K562 (cell line): ENCODE measurements around the gene SPATS1. TPM values are rescaled to one million over a fixed set of nuclear protein-coding genes. Genes with fewer than 3 reads are reported as not detected.

Experiments
- ARID1B ChIP-seq: fragments of 450-650 bp; IDR thresholded peaks from 2 replicates; pipeline ENCODE4 v1.6.1; 2016; ENCODE audit warnings: antibody characterized with exemption, mild to moderate bottlenecking, inconsistent platforms
- CHD2 ChIP-seq: IDR thresholded peaks from 2 replicates; pipeline ENCODE4 v1.6.1; 2011; ENCODE audit warnings: low read depth, low read length
- CHD4 ChIP-seq: fragments of 200-600 bp; sonication (generic); IDR thresholded peaks from 3 replicates; pipeline ENCODE4 v1.6.1; 2012; ENCODE audit warnings: low read depth, mild to moderate bottlenecking, mixed read lengths, low read length, inconsistent platforms; ENCODE audit not compliant: insufficient read depth, insufficient replicate concordance, poor library complexity, severe bottlenecking
- E2F3 ChIP-seq: fragments of 250-450 bp; sonication (Bioruptor Pico); IDR thresholded peaks from 2 replicates; pipeline ENCODE4 v1.4.0; 2020; ENCODE audit warnings: mild to moderate bottlenecking
- FOXA3 ChIP-seq, 2 experiments: fragments of 450-650 bp in 1 of 2; sonication (generic) in 1 of 2; formaldehyde crosslinking; IDR thresholded peaks in 1 of 2; conservative IDR thresholded peaks in 1 of 2; 2 replicates each; pipeline versions ENCODE4 v1.4.0 to v1.8.0; 2020 to 2022; ENCODE audit warnings: mild to moderate bottlenecking in 2 of 2, missing genetic modification reagents in 1 of 2
- FOXJ3 ChIP-seq: sonication (generic); formaldehyde crosslinking; IDR thresholded peaks from 2 replicates; pipeline ENCODE4 v1.4.0; 2020; ENCODE audit warnings: mild to moderate bottlenecking, missing genetic modification reagents
- GATAD2A ChIP-seq: fragments of 450-650 bp; IDR thresholded peaks from 2 replicates; pipeline ENCODE4 v1.6.1; 2017
- HNRNPL ChIP-seq: fragments of 200-400 bp; formaldehyde crosslinking; IDR thresholded peaks from 2 replicates; pipeline ENCODE4 v1.6.1; 2017; ENCODE audit warnings: low read depth, mild to moderate bottlenecking, low read length
- MTF1 ChIP-seq: fragments of 250-450 bp; sonication (Bioruptor Pico); IDR thresholded peaks from 2 replicates; pipeline ENCODE4 v1.9.0; 2021; ENCODE audit warnings: moderate library complexity, mild to moderate bottlenecking, inconsistent platforms, borderline replicate concordance
- NONO ChIP-seq, 2 experiments: fragments of 200-400 bp in 1 of 2; fragments of 450-650 bp in 1 of 2; formaldehyde crosslinking in 1 of 2; IDR thresholded peaks; 2 replicates each; pipeline ENCODE4 v1.6.1; 2017; ENCODE audit warnings: low read depth in 2 of 2, mild to moderate bottlenecking in 2 of 2, moderate library complexity in 2 of 2, low read length in 1 of 2
- PTRF ChIP-seq: fragments of 450-650 bp; IDR thresholded peaks from 2 replicates; pipeline ENCODE4 v1.6.1; 2016; ENCODE audit warnings: mild to moderate bottlenecking, missing genetic modification characterization, missing compliant biosample characterization
- RBBP5 ChIP-seq: fragments of 200-600 bp; sonication (generic); IDR thresholded peaks from 2 replicates; pipeline ENCODE4 v1.6.1; 2012; ENCODE audit warnings: borderline replicate concordance, mild to moderate bottlenecking, low read length, control low read depth, inconsistent platforms; ENCODE audit not compliant: insufficient read depth, poor library complexity, severe bottlenecking
- RFX5 ChIP-seq: IDR thresholded peaks from 2 replicates; pipeline ENCODE4 v1.6.1; 2011; ENCODE audit warnings: low read depth, mild to moderate bottlenecking, improper control_type of control experiment, low read length
- TAF15 ChIP-seq: fragments of 200-400 bp; formaldehyde crosslinking; IDR thresholded peaks from 2 replicates; pipeline ENCODE4 v1.6.1; 2017; ENCODE audit warnings: mild to moderate bottlenecking, low read depth, low read length, moderate library complexity
- TARDBP ChIP-seq: fragments of 450-650 bp; IDR thresholded peaks from 2 replicates; pipeline ENCODE4 v1.6.1; 2016
- TBP ChIP-seq: optimal IDR thresholded peaks from 2 replicates; pipeline ENCODE3; 2011; ENCODE audit warnings: low read depth, low read length, improper control_type of control experiment
- TCF3 ChIP-seq: sonication (generic); formaldehyde crosslinking; IDR thresholded peaks from 2 replicates; pipeline ENCODE4 v1.4.0; 2020; ENCODE audit warnings: mild to moderate bottlenecking, missing genetic modification reagents
- XRCC5 ChIP-seq: fragments of 200-400 bp; formaldehyde crosslinking; IDR thresholded peaks from 2 replicates; pipeline ENCODE4 v1.6.1; 2017; ENCODE audit warnings: low read depth, mild to moderate bottlenecking, low read length
- ZNF121 ChIP-seq: sonication (generic); formaldehyde crosslinking; conservative IDR thresholded peaks from 2 replicates; pipeline ENCODE4 v1.8.0; 2022; ENCODE audit warnings: missing genetic modification reagents
- polyA plus RNA-seq, 8 experiments: library from polyadenylated mRNA; depleted of rRNA in 4 of 8; stranded (reverse) in 5 of 8; unstranded in 3 of 8; fragments of >200 nt; fragmentation: Nextera tagmentation in 2 of 8; fragmentation: Illumina TruSeq in 1 of 8; extraction: Ambion mirVana in 2 of 8; extraction: Trizol in 1 of 8; gene quantifications; 2 replicates each; pipeline versions ENCODE4 v1.2.1 to v1.2.3, GENCODE V29; 2011 to 2014; ENCODE audit warnings: inconsistent platforms in 1 of 8, missing spikeins in 1 of 8
- total RNA-seq, 7 experiments: library from RNA; depleted of rRNA in 6 of 7; stranded (reverse); fragments of >200 nt in 6 of 7; fragmentation: Illumina TruSeq in 2 of 7; extraction: Trizol in 2 of 7; gene quantifications; 2 replicates each; pipeline versions ENCODE4 v1.2.1 to v1.2.3, GENCODE V29; 2011 to 2021; ENCODE audit warnings: low replicate concordance in 1 of 7
- TF ChIP-seq, protein P1 (sequence below): sonication (generic); formaldehyde crosslinking; IDR thresholded peaks from 2 replicates; pipeline ENCODE4 v1.8.0; 2022; ENCODE audit warnings: missing genetic modification reagents, mild to moderate bottlenecking, moderate library complexity, borderline replicate concordance
- TF ChIP-seq, protein P2 (sequence below), 2 experiments: fragments of 450-650 bp in 1 of 2; sonication (generic) in 1 of 2; formaldehyde crosslinking; conservative IDR thresholded peaks; 2 replicates each; pipeline versions ENCODE4 v1.4.0 to v1.8.1; 2020 to 2022; ENCODE audit warnings: mild to moderate bottlenecking in 1 of 2, missing genetic modification reagents in 1 of 2
- TF ChIP-seq, protein P3 (sequence below): sonication (generic); formaldehyde crosslinking; IDR thresholded peaks from 2 replicates; pipeline ENCODE4 v1.8.0; 2023; ENCODE audit warnings: mild to moderate bottlenecking, missing genetic modification reagents

Gene SPATS1
- total and polyA plus RNA-seq, 9 of the 15 experiments (the other 6 are each of a cell fraction or from before 2014, with no cell fraction given), result not detected

DNA sequence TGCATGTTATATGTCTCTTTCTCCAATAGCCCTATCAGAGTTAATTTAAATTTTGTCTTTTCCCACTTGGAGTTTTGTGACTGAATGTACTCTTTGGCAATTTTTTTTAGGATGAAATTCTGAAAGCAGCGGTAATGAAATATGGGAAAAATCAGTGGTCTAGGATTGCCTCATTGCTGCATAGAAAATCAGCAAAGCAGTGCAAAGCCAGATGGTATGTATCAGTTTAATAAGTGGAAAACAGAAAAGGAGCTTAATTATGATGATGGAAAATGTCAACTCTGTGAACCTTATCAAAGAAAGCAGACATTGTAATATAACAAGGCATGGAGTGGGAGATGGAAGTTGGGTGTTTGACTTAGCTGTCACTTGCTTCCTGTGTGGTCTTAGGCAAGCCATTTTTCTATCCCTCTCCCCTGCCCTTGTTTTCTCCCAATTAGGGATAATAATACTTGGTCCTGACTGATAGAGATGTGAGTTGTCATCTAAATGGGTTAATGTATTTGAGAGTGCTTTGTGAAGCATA is 47.8 kb downstream of the SPATS1 start (continued):
- TF ChIP-seq ARID1B (peak; percentile 32; the same call in 1 of the 2 replicates), HNRNPL (no peak), NONO (IDR thresholded peaks at IDR 0.05; ENCODE audit: low read depth in 2 of 2, low read length in 1 of 2) (no peak), PTRF (tag) (no peak), RBBP5 (no peak), CHD4 (no peak), FOXJ3 (no peak), TARDBP (no peak), TBP (no peak), XRCC5 (no peak), TAF15 (no peak), RFX5 (no peak), FOXA3 (CRISPR knock-in tag; conservative IDR thresholded peaks at IDR 0.05 in 1 of 2, IDR thresholded peaks at IDR 0.05 in 1 of 2) (no peak), GATAD2A (no peak), CHD2 (no peak), TCF3 (CRISPR knock-in tag) (peak; percentile 72), ZNF121 (no peak), MTF1 (CRISPR knock-in tag) (no peak), E2F3 (CRISPR knock-in tag) (no peak)
- TF ChIP-seq, protein P1, sequence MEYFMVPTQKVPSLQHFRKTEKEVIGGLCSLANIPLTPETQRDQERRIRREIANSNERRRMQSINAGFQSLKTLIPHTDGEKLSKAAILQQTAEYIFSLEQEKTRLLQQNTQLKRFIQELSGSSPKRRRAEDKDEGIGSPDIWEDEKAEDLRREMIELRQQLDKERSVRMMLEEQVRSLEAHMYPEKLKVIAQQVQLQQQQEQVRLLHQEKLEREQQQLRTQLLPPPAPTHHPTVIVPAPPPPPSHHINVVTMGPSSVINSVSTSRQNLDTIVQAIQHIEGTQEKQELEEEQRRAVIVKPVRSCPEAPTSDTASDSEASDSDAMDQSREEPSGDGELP (CRISPR knock-in tag), result no peak
- TF ChIP-seq, protein P2, sequence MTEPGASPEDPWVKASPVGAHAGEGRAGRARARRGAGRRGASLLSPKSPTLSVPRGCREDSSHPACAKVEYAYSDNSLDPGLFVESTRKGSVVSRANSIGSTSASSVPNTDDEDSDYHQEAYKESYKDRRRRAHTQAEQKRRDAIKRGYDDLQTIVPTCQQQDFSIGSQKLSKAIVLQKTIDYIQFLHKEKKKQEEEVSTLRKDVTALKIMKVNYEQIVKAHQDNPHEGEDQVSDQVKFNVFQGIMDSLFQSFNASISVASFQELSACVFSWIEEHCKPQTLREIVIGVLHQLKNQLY (CRISPR knock-in tag; conservative IDR thresholded peaks at IDR 0.05), result no peak
- TF ChIP-seq, protein P3, sequence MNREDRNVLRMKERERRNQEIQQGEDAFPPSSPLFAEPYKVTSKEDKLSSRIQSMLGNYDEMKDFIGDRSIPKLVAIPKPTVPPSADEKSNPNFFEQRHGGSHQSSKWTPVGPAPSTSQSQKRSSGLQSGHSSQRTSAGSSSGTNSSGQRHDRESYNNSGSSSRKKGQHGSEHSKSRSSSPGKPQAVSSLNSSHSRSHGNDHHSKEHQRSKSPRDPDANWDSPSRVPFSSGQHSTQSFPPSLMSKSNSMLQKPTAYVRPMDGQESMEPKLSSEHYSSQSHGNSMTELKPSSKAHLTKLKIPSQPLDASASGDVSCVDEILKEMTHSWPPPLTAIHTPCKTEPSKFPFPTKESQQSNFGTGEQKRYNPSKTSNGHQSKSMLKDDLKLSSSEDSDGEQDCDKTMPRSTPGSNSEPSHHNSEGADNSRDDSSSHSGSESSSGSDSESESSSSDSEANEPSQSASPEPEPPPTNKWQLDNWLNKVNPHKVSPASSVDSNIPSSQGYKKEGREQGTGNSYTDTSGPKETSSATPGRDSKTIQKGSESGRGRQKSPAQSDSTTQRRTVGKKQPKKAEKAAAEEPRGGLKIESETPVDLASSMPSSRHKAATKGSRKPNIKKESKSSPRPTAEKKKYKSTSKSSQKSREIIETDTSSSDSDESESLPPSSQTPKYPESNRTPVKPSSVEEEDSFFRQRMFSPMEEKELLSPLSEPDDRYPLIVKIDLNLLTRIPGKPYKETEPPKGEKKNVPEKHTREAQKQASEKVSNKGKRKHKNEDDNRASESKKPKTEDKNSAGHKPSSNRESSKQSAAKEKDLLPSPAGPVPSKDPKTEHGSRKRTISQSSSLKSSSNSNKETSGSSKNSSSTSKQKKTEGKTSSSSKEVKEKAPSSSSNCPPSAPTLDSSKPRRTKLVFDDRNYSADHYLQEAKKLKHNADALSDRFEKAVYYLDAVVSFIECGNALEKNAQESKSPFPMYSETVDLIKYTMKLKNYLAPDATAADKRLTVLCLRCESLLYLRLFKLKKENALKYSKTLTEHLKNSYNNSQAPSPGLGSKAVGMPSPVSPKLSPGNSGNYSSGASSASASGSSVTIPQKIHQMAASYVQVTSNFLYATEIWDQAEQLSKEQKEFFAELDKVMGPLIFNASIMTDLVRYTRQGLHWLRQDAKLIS (CRISPR knock-in tag), result no peak
